GM19328 (cell line): Measurements from ENCODE around the gene BTBD17.

ENCODE experiments used
- ATAC-seq: cut with Tn5 transposase; IDR thresholded peaks from one replicate; pipeline ENCODE4 v1.9.1; 2021; ENCODE audit warnings: mild to moderate bottlenecking, moderate library complexity; ENCODE audit not compliant: unreplicated experiment

Gene BTBD17

DNA sequence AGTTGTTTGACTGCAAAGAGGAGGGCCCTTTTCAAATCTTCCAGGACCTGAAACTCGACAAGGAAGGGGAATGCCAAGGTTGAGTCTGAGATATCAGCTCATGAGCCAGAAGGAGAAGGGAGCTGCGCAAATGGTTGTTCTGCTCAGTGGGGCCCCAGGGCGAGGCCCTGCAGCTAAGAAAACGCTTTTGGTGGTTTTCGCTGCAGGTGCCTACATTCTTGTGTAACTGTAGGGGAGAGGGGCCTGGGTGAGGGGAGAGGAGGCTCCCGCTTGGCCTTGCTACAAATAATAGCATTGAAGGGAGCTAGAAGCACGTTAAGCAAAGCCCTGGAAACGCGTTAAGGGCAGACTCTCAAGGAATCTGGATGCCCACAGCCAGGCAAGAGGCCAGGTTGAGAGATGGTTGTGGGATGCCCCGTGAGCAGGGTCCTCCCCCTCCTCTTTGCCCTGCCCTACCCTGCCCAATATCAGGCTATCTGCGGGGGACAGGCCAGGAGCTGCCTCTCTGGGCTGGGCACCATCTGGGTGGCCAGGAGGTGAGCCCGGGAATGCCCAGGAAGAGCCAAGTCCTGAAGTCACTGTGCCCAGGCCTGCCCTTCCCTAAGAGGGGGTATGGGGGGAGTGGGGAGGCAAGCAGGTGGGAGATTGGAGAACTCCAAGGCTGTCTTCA lies 27.6 kb upstream of the BTBD17 start:
- no peak for ATAC-seq

- ATAC-seq = no peak
Observed at GRCh38 chr17:74387365-74388218, 25.9 kb upstream of the BTBD17 start.

- no peak for ATAC-seq
Observed at GRCh38 chr17:74386386-74386785, 24.7 kb upstream of the BTBD17 start.

- ATAC-seq = no peak
Observed at GRCh38 chr17:74385201-74385600, 23.5 kb upstream of the BTBD17 start.

DNA sequence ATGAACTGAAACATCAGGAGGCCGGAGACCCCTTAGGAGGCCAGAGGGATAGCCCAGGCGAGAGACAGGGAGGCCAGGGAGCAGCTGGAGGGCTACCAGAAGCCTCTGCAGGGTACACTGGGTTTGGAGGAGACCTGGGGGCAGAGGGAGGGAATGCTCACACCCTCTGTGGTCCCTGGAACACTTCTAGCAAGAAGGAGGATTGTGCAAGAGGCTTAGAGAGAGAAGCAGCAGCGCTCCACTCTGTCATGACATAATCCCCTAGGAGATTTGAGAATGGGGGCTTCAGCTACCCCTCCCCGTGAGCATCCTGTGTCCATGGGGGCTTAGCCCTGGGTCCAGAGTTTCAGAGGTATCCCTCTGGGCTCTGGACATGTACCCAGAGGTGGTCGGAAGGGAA lies 21.5 kb upstream of the BTBD17 start:
- ATAC-seq = no peak

GRCh38 chr17:74380959-74381808 lies 19.5 kb upstream of the BTBD17 start:
- no peak for ATAC-seq

GRCh38 chr17:74380086-74380958 lies 18.7 kb upstream of the BTBD17 start:
- no peak for ATAC-seq

DNA sequence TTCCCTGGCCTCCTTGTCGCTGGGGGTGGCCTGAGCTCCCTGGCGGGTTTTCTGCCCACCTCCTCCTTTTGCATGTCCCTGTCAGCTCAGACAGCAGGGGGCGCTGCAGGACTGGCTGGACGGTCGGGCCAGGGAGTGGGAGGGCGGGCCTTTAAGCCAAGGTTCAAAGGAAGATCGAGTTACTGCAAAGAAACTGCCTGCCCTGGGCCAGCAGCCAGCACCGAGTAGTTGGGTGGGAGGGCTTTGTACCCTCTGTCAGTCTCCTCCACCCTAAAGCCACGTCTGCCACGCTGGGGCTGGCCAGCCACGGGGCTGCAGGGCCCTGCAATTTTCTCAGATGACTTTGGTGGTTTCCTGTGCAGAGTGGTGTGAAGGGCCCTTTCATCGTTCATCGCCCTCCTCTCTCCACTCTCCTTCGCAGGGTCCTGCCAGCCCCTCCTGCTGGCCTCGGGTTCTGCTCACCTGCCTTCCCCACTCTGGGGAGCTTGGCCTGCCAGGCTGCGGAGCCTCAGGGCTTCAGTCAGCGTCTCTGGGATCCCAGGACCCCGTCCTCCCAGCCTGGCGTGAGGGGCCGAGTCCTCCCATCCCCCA lies 17.9 kb upstream of the BTBD17 start:
- ATAC-seq = no peak

GRCh38 chr17:74374858-74375257 lies 13.2 kb upstream of the BTBD17 start:
- no peak for ATAC-seq

DNA sequence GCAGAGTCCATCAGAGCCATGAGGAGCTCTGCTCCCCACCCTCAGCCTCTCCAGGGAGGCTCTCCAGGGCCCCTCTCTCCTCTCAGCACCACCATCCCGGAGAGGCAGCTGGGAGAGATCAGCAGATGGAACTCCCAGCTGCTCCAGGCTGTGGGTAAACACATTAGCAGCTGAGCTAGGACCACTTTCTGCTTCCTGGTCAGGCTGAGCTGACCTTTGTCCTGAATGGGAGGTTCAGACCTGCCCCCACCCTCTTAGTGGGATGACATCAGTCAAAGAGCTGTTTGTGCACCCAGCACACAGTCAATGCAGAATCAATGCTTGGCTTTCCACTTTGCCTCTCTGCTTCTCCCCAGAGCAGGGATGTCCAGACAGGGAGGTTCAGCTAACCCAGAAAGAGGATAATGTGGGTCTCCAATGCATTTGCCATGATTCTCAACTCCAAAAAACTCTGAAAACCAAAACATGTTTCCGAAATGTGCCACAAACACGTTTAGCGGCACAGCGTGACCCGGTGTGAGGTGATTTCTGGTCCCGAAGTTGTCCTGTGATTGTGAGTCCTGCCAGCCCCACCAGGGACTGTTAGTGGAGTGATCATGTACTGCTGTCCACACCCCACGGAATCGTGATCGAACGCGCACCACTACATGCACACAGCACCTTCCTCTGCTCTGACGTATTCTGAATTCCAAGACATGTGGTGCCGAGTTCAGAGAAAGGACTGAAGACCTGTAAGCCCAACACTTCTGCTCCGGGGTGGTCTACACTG lies 12.4 kb upstream of the BTBD17 start:
- ATAC-seq = no peak

DNA sequence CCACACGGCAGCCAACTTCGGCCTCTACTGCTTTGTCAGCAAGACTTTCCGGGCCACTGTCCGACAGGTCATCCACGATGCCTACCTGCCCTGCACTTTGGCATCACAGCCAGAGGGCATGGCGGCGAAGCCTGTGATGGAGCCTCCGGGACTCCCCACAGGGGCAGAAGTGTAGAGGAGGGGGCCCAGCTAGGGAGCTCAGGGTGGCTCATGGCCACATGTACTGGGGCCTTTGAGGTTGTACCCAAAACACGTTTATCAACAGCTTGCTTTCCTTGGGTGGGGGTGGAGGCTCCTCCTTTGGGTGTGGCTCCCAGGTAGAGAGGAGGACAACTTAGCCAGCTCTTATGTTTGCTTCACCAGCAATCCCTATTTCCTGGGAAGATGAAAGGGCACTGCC lies 10.8 kb upstream of the BTBD17 start:
- no peak for ATAC-seq

DNA sequence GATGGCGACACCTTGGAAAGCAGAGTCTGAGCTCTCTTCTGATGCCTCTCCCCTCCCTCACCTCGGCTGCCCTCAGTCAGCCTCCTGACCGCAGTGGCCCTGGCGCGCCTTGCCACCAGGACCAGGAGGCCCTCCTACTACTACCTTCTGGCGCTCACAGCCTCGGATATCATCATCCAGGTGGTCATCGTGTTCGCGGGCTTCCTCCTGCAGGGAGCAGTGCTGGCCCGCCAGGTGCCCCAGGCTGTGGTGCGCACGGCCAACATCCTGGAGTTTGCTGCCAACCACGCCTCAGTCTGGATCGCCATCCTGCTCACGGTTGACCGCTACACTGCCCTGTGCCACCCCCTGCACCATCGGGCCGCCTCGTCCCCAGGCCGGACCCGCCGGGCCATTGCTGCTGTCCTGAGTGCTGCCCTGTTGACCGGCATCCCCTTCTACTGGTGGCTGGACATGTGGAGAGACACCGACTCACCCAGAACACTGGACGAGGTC lies 10.0 kb upstream of the BTBD17 start:
- ATAC-seq = no peak

DNA sequence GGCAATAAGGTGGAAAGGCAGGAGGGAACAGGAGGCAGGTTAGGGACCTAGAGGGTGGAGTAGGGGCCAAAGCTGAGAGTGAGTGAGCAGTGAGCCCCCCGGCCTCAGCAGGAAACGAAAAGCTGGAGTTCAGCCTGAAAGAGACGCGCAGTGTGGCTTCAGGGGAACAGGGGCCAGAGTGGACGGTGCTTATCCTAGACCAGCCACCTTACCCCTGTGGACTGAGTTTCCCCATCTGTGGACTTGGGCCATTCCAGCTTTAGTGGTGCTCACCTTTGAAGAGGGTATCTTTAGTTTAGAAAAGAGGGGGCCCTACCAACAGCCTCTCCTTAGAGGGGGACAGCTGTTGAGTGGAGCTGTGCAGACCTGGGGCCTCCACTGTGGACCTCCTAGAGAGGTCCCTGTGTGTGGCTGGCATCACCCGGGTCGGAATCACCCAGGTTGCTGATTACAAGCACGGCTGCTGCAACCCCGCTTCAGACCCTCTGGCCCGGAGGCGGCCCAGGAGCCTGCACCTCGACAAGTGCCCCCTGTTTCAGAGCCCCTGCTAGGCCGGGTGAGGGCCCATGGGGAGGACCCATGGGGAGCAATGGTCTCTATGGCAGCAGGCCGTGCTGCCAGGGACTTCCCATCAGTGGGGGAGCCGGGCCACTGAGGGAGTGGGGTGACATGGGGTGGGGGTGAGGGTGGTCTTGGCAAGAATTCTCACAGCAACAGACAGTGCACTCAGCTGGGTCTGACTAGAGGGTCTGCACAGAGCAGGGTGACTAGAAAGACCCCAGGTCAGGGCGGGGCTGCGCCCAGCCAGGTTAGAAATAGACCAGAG lies 8.2 kb upstream of the BTBD17 start:
- ATAC-seq = no peak

- ATAC-seq = no peak
Observed at GRCh38 chr17:74369221-74369620, 7.6 kb upstream of the BTBD17 start.

- no peak for ATAC-seq
Observed at GRCh38 chr17:74368341-74369081, 6.8 kb upstream of the BTBD17 start.

GRCh38 chr17:74367206-74367605 lies 5.5 kb upstream of the BTBD17 start, which contains the start of gene GPR142:
Gene GPR142, plus strand, starts transcription at chr17:74367506. Its CDS starts 2,035 bp downstream, at chr17:74369541.
- no peak for ATAC-seq

DNA sequence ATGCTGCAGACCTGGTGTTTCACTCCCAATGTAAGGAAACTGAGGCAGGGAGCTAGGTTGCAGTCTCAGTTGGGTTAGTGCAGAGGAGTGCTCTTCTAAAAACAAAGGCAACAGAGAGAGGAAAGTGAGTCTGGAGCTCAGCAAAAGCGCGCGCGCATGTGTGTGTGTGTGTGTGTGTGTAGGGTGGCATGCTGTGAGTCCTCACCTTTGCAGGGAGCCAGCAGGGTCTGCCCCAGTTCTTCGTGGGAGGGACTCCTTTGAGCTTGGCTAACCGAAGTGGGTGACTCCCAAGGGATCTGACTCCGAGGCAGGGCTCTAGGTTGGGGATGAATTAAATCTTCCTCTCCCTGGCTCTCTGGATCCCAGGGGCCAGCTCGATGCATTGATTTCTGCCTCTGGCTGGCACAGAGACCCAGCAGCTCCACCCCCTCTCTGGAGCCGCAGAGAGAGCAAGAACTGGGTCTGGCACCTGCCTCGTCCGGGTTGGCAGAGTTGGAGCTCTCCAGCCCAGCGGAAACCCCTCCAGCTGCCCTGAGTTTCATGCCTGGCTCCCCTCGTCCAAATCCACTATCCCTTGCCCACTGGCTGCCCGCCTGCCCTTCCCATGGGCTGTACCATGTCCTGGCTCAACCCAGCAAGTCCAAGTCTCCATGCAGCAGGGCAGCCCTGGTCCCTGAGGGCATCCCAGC lies 1.3 kb upstream of the BTBD17 start:
- no peak for ATAC-seq
